Activated CD8-positive, alpha-beta memory T cell treated with anti-CD3 and anti-CD28 coated beads, Interleukin-2, amount 50 U/mL, for 1 hour (primary cell): ENCODE results near the gene ZNF460.
"Not testable (repeated sequence)": the region's sequence is repeated elsewhere in the genome, so short reads cannot be mapped to it uniquely, and the experiment has no call there.

Experiments
- DNase-seq: peaks from one replicate; pipeline ENCODE4 v3.0.0-alpha.2; 2020; ENCODE audit errors: extremely low read depth

The ZNF460 gene

DNA sequence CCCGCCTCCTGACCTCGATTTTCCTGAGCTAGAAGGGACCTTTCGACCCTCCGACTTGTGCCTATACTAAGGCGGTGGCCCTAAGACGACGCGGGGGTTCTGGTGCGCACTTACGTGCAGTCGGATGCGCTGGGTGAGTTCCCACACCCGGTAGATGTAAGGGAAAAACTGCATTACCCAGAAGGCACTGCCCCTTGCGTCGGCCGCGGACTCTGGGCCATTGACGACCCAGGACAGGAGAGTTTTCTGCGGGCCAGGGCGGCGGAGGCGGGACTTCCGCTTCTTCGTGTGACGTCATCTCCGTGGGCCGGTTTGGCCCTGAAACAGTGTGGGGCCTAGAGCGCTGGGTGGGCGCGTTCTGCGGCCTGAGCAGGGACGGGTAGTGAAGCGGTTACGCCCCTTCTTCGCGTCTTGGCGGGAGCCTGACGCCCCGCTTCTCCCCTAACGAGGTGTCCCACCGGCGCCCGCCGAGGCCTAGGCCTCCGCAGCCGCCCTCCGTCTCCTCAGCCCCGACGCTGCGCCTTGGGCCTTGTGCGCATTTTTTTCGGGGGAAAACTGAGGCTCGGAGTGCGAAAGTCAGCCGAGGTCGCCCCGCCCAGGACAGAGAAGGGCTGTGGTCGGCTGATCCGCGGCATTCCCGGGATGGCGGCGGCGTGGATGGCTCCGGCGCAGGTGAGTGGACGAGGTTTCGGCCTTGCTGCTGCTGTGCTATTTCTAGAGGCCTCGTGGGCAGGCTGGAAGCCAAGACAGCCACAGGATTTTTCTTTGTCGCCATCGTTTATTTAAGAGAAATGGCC, at the start of gene ZNF460:
ZNF460 (plus strand) TSS at position 321 of the 797 bp plus-strand sequence; CDS start at position 643, 322 bp downstream.
- DNase-seq: peak; percentile 92

DNA sequence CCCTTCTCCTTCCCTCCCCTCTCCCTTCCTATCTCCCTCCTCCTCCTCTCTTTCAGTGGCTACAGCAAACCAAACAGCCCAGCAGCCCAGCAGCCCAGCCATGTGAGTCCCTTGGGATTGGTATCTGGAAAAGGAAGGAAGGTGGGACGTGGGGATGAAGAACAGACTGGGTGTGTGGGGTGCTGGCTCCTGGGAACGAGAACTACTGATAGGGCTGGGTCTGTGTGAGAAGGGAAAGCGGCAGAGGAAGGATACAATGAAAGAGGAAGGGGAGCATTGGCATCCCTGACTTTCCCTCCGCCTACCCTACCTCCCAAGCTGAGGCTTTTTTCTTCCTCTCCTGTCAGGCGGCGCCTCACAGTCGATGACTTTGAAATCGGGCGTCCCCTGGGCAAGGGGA, 48.6 kb upstream of the ZNF460 start:
- no peak for DNase-seq

DNA sequence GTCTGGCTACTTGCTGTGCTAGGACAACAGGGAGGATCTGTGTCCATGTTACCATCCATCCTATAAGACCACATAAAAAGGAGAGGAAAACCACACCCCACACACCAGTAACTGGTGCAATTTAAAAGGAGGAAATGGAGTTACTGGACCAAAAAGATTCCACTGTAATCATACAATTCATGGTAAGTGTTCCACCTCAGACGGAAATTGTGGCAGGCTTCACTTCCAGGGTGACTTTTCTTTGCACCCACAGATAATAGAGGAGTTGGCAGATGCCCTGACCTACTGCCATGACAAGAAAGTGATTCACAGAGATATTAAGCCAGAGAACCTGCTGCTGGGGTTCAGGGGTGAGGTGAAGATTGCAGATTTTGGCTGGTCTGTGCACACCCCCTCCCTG, 47.1 kb upstream of the ZNF460 start:
- no peak for DNase-seq

DNA sequence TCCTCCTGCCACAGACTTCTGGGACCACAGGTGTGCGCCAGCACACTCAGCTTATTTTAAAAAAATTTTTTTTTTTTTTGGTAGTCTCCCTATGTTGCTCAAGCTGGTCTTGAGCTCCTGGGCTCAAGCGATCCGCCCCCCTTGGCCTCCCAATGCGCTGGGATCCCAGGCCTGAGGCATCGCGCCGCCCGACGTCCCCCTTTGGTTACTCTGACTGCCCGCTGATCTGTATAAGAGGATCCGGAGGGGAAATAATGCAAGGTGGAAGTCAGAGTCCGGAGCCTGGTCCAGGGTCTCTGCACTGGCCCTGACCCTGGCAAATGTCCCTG, 40.3 kb upstream of the ZNF460 start:
- DNase-seq: no peak

DNA sequence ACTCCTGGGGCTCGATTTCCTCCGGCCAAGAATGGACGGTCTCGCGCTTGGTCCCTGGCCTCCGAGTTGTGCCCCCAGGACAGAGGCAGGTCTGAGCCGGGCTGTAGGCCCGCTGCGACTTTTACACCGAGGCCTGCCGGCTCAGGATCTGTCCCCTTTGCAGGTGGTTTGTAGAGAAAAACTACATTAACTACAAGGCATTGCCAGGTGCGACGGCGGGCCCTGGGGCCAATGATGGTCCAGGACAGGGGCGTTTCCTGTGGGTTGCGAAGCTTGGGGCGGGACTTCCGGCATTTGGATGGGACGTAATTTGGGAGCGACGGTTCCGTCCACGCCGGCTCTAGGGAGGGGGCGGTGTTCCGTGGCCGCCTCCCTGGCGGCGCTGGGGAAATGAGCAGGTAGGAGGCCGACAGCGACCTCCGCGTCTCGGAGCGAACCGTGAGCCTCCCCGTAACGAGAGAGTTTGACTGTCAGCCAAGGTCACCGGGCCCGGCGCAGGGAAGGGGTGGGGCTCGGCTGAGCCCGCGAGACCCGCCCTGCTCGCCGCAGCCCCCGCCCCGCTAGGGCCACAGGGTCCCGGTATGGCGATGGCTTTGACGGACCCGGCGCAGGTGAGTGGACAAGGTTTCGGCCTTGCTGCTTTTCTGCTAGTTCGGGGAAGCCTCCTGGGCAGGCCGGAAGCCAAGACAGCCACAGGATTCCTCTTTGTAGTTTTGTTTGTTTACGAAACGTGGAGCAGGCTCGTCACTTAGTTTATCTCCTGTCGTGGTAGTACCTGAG, 39.8 kb upstream of the ZNF460 start, which contains the start of gene ZNF805:
ZNF805 (plus strand) TSS at position 322 of the 780 bp plus-strand sequence; CDS start at position 582, 260 bp downstream.
- peak; percentile 90 for DNase-seq

DNA sequence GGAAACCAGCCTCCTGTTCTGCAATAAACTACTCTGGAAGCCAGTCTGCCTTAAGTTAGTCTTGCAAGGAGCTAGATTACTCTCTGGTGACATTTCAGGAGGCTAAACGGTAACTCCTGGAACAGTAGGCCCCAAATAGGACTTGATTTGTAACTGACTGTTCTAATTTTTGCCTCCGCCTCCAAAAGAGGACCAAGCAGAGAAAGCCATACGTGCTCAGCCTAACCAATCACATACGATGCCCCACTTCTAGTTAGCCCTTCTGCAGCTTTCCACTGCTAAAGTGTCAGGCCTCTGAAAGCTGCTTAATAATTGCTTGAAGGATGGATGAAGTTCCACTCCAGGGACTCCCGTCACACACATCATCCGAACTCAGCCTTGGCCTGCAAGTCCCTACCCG, 39.1 kb upstream of the ZNF460 start:
- no peak for DNase-seq

DNA sequence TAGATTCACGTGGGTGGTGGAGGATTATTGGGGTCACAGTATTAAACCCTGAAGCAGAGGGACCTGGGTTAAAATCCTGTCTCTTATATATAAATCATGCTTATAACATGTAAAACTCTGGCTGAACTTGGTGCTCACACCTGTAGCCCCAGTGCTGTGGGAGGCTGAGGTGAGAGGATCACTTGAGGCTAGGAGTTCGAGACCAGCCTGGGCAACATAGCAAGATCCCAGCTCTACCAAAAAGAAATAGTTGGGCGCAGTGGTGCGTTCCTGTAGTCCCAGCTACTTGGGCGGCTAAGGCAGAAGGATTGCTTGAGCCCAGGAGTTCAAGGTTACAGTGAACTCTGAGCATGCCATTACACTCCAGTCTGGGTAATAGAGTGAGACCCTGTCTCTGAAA, 37.5 kb upstream of the ZNF460 start:
- no peak for DNase-seq

DNA sequence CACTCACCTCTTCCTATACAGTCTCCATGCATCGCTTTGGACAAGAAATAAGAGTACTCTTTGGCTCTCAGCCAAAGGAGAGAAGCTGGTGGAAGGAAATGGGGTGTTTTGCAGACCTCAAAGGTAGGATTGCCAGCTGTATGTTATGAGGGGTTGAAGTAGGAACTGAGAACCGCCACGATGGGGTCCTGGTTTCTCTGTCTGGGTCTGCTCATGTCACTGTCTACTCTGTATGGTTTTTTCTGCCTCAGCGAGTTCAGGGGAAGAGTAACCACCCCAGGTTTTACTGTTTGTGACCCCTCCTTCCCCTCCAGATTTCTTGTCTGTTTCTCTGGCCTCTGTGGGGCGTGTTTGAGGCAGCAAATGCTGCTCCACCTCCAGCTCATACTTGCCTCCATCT, 35.8 kb upstream of the ZNF460 start:
- no peak for DNase-seq

DNA sequence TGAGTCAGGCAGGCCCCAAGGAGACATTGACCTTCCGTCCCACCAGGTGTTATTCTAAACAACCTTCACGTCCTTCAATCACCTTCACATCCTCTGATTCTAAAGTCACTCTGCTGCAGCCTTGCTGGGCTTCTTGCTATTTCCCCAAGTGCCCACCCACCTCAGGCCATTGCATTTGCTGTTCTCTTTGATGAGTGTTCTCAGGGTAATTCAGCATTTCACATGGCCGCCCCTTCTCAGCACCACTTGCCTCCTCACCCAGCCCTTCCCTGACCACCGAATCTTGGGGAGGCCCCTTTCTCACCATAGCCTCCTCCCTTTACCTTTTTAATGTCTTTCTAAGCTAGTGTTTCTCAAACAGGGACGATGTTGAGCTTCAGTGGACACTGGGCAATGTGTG, 35.2 kb upstream of the ZNF460 start:
- no peak for DNase-seq

DNA sequence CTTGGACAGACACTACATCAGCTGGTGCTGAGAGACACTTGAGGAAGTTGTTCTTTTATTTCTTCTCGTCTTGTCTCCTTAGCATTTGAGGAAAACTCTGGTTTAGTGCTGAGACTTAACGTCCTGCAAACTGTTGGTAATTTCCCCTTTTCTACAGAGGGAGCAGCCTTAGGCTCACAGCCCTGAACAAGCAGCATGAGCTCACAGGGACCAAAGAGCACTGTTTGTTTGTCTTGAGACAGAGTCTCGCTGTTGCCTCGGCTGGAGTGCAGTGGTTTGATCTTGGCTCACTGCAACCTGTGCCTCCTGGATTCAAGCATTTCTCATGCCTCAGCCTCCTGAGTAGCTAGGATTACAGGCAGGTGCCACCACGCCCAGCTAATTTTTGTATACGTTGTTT, 34.3 kb upstream of the ZNF460 start:
- no peak for DNase-seq

DNA sequence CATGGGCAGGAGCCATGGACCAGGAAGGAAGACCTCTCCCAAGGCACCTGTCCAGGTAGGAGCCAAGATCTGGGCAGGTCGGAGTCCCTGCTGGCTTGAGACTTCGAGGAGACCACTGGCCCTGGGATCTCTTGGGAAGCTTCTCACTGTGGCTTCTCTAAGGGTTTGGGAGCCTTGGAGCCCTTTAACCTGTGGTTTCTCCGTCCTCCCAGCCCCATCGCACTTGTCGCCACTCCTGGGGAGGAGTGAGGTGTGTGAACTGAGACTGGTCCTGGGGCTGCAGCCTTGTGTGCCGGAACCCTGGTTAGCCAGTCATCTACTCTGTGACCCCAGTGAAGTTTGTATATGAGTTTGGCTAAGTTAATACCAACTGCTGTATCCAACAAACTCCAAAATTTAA, 31.6 kb upstream of the ZNF460 start:
- no peak for DNase-seq

DNA sequence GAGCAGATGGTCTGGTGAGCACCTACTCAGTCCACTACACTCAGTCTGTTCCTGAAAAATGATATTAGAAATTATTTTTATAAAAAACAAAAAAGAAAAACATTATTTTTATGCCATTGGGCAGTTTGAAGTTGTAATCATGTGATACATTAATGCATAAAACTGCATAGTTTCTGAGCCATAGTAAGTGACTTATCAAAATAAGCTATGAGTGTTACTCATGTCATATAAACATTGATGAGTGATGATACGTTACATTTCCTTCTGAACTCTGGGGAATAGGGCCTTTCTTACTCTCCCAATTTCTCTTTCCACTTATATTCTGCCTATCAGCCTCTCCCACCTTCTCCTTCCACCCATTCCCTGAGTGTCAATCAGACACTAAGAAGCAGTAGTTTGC, 31.0 kb upstream of the ZNF460 start:
- no peak for DNase-seq

DNA sequence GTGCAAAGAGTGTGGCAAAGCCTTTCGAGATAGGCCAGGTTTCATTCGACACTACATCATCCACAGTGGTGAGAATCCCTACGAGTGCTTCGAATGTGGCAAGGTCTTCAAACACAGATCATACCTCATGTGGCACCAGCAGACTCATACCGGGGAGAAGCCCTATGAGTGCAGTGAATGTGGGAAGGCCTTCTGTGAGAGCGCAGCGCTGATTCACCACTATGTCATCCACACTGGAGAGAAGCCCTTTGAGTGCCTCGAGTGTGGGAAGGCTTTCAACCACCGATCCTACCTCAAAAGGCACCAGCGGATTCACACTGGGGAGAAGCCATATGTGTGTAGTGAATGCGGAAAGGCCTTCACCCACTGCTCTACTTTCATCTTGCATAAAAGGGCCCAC, 26.5 kb upstream of the ZNF460 start:
- DNase-seq: not testable (repeated sequence)

DNA sequence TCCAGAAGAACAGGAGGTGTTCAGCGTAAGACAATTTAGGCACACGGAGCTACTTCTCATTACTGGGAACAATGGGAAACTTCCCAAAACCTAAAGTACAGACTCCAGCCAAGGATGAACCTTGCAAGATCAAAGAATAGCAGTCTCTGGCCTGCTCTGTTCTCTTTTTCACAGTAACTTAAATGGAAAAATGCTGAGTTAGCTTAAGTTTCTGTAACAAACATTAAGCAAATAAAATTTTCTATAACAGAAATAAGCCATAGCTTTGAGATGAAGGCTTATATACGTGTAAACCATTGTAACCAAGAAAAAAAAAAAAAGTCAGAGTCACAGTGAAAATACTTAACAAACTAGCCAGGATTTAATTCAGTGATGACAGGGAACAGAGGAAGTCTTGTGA, 18.2 kb upstream of the ZNF460 start:
- no peak for DNase-seq

DNA sequence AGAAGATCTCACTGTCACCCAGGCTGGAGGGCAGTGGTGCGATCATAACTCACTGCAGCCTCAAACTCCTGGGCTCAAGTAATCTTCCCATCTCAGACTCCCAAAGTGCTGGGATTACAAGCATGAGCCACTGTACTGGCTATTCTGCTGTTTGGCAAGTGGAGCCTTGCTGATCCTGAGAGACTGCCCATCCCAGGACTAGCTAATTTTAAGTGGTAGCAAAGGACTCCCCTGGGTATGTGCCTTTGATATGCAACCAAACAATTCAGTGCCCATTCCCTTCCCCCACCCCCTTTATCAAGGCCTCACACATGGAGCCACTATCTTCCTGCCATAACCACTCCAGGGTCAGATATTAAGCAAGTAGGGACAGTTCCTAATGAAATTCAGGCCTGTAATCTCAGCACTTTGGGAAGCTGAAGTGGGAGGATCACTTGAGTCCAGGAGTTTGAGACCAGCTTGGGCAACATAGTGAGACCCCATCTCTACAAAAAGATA, 17.0 kb upstream of the ZNF460 start:
- no peak for DNase-seq

DNA sequence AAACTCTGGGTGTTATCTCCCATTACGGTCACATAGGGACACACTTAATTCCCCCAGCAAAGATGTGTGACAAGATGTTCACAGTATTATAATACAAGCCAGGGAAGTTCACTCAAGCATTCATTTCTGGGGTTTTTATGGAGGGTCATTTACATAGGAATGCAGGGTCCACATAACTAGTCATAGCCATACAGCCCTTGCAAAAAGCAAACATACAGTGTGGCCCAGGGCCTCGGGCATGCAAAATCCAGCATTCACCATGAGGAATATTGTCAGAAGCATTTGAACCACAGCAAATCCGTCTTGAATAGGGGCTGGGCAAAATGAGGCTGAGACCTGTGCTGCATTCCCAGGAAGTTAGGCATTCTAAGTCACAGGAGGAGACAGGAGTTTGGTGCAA, 13.0 kb upstream of the ZNF460 start:
- DNase-seq: no peak

DNA sequence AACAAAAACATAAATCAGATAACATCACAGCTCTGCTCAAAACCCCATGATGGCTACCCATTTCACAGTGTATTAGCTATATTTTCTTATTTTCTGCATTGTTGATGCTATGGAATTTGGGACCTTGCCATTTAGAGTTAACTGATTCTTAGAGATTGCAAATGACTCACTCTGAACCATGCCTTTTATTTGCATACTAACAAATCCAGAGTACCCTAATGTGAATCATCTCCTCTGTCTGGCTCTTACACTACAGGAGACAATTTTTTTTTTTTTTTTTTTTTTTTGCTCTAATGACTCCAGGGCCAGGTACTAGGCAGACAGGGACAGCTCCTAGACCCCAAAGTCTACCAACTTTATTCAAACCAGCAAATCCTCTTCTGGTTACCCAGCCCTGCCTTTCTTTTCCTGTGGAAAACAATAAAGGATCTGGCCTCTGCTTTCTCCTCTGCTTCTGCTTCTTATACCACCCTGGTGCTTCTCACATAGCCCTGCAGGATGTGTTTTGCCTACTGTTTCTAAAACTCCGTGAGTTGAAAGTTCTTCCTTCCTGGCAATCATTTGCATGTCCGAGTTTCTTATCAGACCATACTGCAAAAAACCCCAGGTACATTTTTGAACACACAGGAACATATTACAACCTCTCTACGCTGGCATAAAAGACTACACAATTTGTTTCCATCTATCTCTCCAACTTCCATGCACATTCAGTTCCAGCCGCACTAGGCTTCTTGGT, 10.6 kb upstream of the ZNF460 start:
- no peak for DNase-seq

DNA sequence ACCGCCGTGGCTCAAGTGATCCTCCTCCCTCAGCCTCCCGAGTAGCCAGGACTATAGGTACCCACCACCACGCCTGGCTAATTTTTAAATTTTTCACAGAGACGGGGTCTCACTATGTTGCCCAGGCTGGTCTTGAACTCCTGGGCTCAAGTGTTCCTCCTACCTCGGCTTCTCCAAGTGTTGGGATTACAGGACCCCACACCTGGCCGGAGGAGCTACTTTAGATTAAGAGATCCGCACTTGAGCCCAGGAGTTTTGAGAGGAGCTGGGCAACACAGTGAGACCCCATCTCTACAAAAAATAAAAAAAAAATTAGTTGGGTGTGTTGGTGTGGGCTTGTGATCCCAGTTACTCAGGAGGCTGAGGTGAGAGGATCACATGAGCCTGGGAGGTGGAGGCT, 9.0 kb upstream of the ZNF460 start:
- DNase-seq: no peak

DNA sequence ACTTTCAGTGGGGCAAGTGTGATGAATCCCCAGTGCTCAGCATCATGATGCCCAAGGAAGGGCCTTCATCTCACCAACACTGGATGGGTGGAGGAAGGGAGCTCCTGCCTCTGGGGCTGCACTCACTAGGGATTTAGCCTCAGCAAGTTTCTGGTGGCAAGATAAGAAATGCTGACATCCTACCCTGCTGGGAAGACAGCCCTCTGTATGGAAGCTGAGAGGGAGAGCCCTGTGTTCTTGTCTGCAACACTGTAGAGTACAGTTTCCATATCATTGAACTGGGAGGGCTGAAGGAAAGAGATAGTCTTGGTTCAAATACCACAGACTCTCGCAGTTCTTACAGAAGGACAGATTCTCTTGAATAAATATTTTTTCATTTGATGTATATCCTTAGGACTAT, 7.3 kb upstream of the ZNF460 start:
- DNase-seq: no peak

DNA sequence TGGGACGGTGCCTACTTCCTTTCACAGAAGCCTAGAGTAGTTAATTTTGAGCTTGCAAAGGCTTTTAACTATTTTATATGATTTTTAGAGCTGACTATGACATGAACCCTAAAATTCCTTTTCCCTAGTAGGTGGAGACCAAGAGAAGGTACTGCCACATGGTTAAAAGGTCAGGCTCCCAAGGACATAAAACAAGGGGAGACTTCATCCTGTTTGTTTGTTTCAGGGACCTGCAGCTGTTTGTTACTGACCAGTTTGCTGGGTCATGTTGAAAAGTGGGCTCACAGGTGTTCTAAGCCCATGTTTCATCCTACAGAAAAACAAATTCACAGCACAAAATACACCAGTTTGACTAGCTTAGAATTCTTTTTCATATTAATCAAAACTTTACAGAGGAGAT, 3.9 kb upstream of the ZNF460 start:
- DNase-seq: no peak

DNA sequence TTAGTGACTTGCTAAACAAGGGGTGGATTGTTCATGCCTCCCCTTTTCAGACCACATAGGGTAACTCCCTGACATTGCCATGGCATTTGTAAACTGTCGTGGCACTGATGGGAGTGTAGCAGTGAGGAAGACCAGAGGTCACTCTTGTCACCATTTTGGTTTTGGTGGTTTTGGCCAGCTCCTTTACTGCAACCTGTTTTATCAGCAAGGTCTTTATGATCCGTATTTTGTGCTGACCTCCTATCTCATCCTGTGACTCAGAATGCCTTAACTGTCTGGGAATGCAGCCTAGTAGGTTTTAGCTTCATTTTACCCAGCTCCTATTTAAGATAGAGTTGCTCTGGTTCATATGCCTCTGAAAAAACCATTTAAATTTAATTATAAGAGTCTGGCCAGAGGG, 1.8 kb upstream of the ZNF460 start:
- not testable (repeated sequence) for DNase-seq

DNA sequence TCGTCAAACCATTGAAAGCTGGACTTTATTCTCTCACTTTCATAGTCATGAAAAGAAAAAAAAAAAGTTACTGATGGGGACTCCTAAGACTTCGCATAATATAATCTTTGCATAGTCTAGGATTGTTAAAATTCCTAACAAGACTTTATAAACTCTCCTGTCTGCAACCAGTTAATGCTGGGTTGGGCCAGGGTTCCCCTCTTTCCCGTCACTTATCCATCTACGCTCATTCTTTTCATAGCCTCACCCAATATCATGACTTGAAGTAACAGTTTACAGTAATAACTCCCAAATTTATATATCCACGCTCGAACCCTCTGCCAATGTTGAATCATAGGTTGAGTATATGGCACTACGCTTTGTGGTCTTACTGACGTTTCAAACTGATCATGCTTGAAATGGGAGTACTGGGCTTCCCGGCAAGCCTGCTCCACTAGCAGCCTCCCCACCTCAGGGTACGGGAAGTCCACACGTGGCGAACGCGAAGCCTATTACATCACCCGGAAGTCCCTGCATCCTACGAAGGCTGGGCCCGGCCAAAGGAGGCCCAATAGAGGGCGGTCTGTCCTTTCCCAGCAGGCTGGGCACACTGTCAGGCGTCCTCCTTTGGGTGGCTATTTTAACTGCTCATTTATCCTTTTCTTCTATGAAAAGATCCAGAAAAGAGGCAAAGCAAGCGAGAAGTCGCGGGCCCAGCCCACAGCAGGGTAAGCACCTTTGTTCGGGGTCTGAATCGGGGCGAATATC, 694 bp upstream of the ZNF460 start:
- DNase-seq: peak; percentile 51
